Measurements from ENCODE around the gene LNPEP.
"Not testable (repeated sequence)": the region's sequence is repeated elsewhere in the genome, so short reads cannot be mapped to it uniquely, and the experiment has no call there.

LNPEP gene

GRCh38 chr5:97062046-97062445 is 126.2 kb downstream of the LNPEP start:
- DNase-seq (ENCODE audit: low read depth in 2 of 2), result no peak

- DNase-seq (ENCODE audit: low read depth in 2 of 2), result no peak
Measured at GRCh38 chr5:97063251-97063650, 127.4 kb downstream of the LNPEP start.

DNA sequence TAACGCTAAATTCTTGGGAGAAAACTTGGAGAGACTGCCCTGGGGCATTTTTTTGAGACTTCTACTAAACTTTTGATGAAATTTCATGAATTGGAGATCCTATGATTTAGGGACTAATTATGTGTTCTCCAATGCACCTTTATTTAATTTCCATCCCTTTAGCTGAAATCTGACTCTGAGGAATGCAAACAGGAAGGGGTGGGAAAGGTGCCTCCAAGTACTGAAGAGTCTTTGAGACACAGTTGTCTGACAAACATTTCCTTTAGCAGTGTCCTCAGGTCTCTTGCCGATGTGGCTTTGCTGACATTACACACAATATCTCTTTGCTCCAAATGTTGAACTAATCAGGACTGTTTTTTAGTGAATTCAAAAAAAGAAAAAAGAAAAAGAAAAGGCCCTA is 129.6 kb downstream of the LNPEP start:
- no peak for DNase-seq (ENCODE audit: low read depth in 2 of 2)

DNA sequence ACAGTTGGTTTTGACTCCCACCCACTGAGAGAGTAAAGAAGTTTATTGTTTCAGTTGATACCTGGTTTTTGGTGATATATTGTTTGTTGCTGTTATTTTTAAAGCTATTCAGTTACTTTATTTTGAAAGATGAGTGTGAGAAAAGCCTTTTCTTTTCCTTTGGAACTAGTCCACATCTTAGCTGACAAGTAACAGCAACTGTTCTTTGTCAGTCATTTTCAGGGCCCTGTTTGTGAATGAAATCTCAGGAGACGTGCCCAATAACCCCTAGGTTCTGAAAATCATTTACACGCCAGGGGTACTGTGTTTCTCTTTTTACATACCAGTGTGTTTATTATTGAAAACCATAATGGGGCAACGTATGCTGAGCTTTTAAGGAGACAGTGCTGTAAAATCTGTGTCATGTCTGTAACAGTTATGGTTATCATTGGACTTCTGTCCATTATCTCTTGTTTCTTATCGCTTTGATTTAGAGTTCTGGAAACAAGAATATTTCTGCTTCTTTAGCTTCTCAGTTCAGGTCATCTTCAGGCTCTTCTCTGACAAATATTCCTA is 131.5 kb downstream of the LNPEP start:
- no peak for DNase-seq (ENCODE audit: low read depth in 2 of 2)

GRCh38 chr5:97070234-97070633 is 134.4 kb downstream of the LNPEP start:
- DNase-seq (ENCODE audit: low read depth in 2 of 2), result no peak

- no peak for DNase-seq (ENCODE audit: low read depth in 2 of 2)
Measured at GRCh38 chr5:97071101-97071500, 135.2 kb downstream of the LNPEP start.

DNA sequence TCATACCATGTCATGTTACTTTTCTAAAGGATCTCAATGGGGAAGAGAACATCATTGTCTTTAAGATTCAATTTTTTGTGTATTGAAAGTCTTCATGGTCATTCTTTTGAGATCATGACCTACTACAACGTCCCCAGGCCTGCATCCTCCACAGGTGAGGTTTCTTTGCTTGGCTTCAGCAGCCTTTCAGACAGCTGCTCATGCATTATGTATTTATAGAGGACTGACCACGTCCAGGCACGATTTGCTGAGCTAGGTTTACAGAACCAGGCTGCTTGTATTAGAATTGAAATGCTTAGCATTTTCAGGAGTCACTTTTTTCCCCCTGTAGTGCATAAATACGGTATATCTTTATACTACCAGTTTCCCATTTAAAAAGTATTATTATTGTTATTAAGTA is 136.1 kb downstream of the LNPEP start:
- DNase-seq (ENCODE audit: low read depth in 2 of 2), result no peak

GRCh38 chr5:97072696-97073095 is 136.8 kb downstream of the LNPEP start:
- no peak for DNase-seq (ENCODE audit: low read depth in 2 of 2)

- DNase-seq (ENCODE audit: low read depth in 2 of 2), result no peak
Measured at GRCh38 chr5:97073420-97073819, 137.5 kb downstream of the LNPEP start.

- DNase-seq (ENCODE audit: low read depth in 2 of 2), result no peak
Measured at GRCh38 chr5:97074859-97075489, 139.1 kb downstream of the LNPEP start.

DNA sequence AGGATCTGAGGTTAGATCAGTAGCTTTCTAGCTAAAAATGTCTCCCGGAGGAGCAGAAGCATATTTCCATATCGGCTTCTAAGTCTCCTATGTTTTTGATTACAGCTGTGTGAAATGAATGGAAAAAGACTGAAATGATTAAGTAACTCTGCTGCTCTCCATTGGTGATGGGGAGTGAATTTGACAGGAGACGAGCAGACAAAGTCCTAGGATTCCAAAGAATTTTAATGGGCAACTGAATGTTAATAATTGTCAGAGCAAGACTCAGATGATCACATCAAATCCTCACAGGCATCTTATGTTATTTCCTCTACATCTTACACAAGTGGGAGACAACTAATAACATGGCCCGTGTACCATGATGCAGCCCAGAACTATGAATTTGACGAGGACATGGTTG is 139.8 kb downstream of the LNPEP start:
- DNase-seq (ENCODE audit: low read depth in 2 of 2), result no peak

GRCh38 chr5:97076098-97076497 is 140.2 kb downstream of the LNPEP start:
- DNase-seq (ENCODE audit: low read depth in 2 of 2), result no peak

GRCh38 chr5:97077246-97077645 is 141.4 kb downstream of the LNPEP start:
- no peak for DNase-seq (ENCODE audit: low read depth in 2 of 2)

GRCh38 chr5:97078958-97079743 is 143.3 kb downstream of the LNPEP start:
- no peak for DNase-seq (ENCODE audit: low read depth in 2 of 2)

GRCh38 chr5:97084782-97085458 is 149.0 kb downstream of the LNPEP start:
- not testable (repeated sequence) for DNase-seq (ENCODE audit: low read depth in 2 of 2)

DNA sequence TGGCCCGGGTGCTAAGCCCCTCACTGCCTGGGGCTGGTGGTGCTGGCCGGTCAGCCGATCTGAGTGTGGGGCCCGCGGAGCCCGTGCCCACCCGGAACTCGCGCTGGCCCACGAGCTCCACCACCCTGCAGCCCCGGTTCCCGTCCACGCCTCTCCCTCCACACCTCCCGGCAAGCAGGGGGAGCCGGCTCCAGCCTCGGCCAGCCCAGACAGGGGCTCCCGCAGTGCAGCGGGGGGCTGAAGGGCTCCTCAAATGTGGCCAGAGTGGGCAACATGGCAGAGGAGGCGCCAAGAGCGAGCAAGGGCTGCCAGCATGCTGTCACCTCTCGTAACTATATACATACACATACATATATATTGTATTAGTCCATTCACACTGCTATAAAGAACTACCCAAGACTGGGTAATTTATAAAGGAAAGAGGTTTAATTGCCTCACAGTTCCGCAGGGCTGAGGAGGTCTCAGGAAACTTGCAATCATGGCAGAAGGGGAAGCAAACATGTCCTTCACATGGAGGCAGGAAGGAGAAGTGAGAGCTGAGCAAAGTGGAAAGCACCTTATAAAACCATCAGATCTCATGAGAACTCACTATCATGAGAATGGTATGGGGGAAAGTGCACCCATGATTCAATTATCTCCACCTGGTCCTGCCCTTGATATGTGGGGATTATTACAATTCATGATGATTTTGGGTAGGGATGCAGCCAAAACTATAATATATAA is 149.7 kb downstream of the LNPEP start:
- DNase-seq (ENCODE audit: low read depth in 2 of 2), result no peak

Data from stimulated activated CD4-positive, alpha-beta T cell treated with anti-CD3 and anti-CD28 coated beads, Interleukin-12 subunit alpha, Interleukin-12 subunit beta, amount 100 ng/mL, for 24 hours (primary cell).